Activated CD4-positive, alpha-beta T cell treated with anti-CD3 and anti-CD28 coated beads, Interleukin-2, amount 10 ng/mL, durations not matched to agents 24 days and 14 days (primary cell): ENCODE data around the gene PRKRIP1. TPM values are rescaled to one million over a fixed set of nuclear protein-coding genes. Genes with fewer than 3 reads are reported as not detected.
"Not testable (repeated sequence)": the region's sequence is repeated elsewhere in the genome, so short reads cannot be mapped to it uniquely, and the experiment has no call there.

Experiments
- DNase-seq: peaks from one replicate; pipeline ENCODE4 v3.0.0; 2022
- H3K27ac Mint-ChIP-seq: one replicate; pipeline ENCODE4 v1.8.0; 2022; ENCODE audit warnings: mild to moderate bottlenecking, mixed read lengths
- H3K27me3 Mint-ChIP-seq: one replicate; pipeline ENCODE4 v1.8.0; 2022; ENCODE audit warnings: mixed read lengths
- H3K36me3 Mint-ChIP-seq: one replicate; pipeline ENCODE4 v1.8.0; 2022; ENCODE audit warnings: low read depth, mild to moderate bottlenecking, mixed read lengths
- H3K4me1 Mint-ChIP-seq: one replicate; pipeline ENCODE4 v1.8.0; 2021; ENCODE audit warnings: mixed read lengths
- H3K4me3 Mint-ChIP-seq: one replicate; pipeline ENCODE4 v1.8.0; 2022; ENCODE audit warnings: mild to moderate bottlenecking, moderate library complexity, mixed read lengths
- H3K9me3 Mint-ChIP-seq: one replicate; pipeline ENCODE4 v1.8.0; 2021; ENCODE audit warnings: mixed read lengths
- intact Hi-C: fragments of 100-400 bp; cut with micrococcal nuclease; formaldehyde crosslinking; loops from one replicate; pipeline ENCODE4 v1.15.1; 2023
- total RNA-seq: library from RNA; stranded (reverse); gene quantifications from 2 replicates; pipeline ENCODE4 v1.2.3, GENCODE V29; 2022

Gene PRKRIP1
- total RNA-seq, 1 donor from 2014 or later = 31.7 TPM

- peak; percentile 90 for DNase-seq
- H3K27ac Mint-ChIP-seq = no peak overlapping the region
- H3K4me3 Mint-ChIP-seq = no peak overlapping the region
- no peaks in the 10 kb centered on the region for H3K9me3 Mint-ChIP-seq
- intact Hi-C loops = loop anchor here (1.0 kb wide), 1 partner anchor 112 kb away; no protein-coding TSS in a partner anchor
- no peaks in the 10 kb centered on the region for H3K27me3 Mint-ChIP-seq
- peaks cover 5% of the 10 kb centered on the region for H3K4me1 Mint-ChIP-seq
- peaks cover 27% of the 10 kb centered on the region for H3K36me3 Mint-ChIP-seq
These were observed 5.3 kb upstream of the PRKRIP1 start for GRCh38 chr7:102390697-102391484.

GRCh38 chr7:102392330-102392729 is 3.8 kb upstream of the PRKRIP1 start:
- Mint-ChIP-seq H3K4me1 (peaks cover 11% of the 10 kb centered on the region), H3K36me3 (peaks cover 21% of the 10 kb centered on the region), H3K4me3 (no peak overlapping the region), H3K27ac (no peak overlapping the region), H3K9me3 (no peaks in the 10 kb centered on the region), H3K27me3 (no peaks in the 10 kb centered on the region)
- intact Hi-C loops = no loop called here
- DNase-seq = no peak

- no peak for DNase-seq
- Mint-ChIP-seq H3K36me3 (peaks cover 24% of the 10 kb centered on the region), H3K4me3 (no peak overlapping the region), H3K27me3 (no peaks in the 10 kb centered on the region), H3K4me1 (peaks cover 13% of the 10 kb centered on the region), H3K9me3 (no peaks in the 10 kb centered on the region), H3K27ac (no peak overlapping the region)
- intact Hi-C loops = no loop called here
These were observed 2.7 kb upstream of the PRKRIP1 start for GRCh38 chr7:102393467-102393866.

- intact Hi-C loops = no loop called here
- Mint-ChIP-seq H3K27ac (peak overlapping the region; percentile 29), H3K36me3 (peaks cover 34% of the 10 kb centered on the region), H3K4me1 (peaks cover 13% of the 10 kb centered on the region), H3K4me3 (peak overlapping the region; percentile 92), H3K9me3 (no peaks in the 10 kb centered on the region), H3K27me3 (no peaks in the 10 kb centered on the region)
- no peak for DNase-seq
These were observed 631 bp upstream of the PRKRIP1 start for GRCh38 chr7:102395592-102395872.

- no peak for DNase-seq
- intact Hi-C loops = loop anchor here (1.0 kb wide), 3 partner anchors 30 to 68 kb away; partner anchors contain the start of genes ALKBH4 and LRWD1
- H3K9me3 Mint-ChIP-seq = no peaks in the 10 kb centered on the region
- H3K4me1 Mint-ChIP-seq = peaks cover 13% of the 10 kb centered on the region
- peaks cover 38% of the 10 kb centered on the region for H3K36me3 Mint-ChIP-seq
- H3K27ac Mint-ChIP-seq = peak overlapping the region; percentile 87
- peak overlapping the region; percentile 92 for H3K4me3 Mint-ChIP-seq
- H3K27me3 Mint-ChIP-seq = no peaks in the 10 kb centered on the region
These were observed 502 bp downstream of the PRKRIP1 start for GRCh38 chr7:102396710-102397019.

GRCh38 chr7:102398543-102398942 is 2.4 kb downstream of the PRKRIP1 start:
- peaks cover 13% of the 10 kb centered on the region for H3K4me1 Mint-ChIP-seq
- no peak for DNase-seq
- no peak overlapping the region for H3K27ac Mint-ChIP-seq
- H3K9me3 Mint-ChIP-seq = no peaks in the 10 kb centered on the region
- no peaks in the 10 kb centered on the region for H3K27me3 Mint-ChIP-seq
- H3K4me3 Mint-ChIP-seq = no peak overlapping the region
- intact Hi-C loops = no loop called here
- peaks cover 38% of the 10 kb centered on the region for H3K36me3 Mint-ChIP-seq

GRCh38 chr7:102400360-102400759 is 4.2 kb downstream of the PRKRIP1 start:
- intact Hi-C loops = no loop called here
- no peak overlapping the region for H3K4me3 Mint-ChIP-seq
- no peaks in the 10 kb centered on the region for H3K9me3 Mint-ChIP-seq
- H3K27ac Mint-ChIP-seq = no peak overlapping the region
- no peaks in the 10 kb centered on the region for H3K27me3 Mint-ChIP-seq
- peaks cover 17% of the 10 kb centered on the region for H3K4me1 Mint-ChIP-seq
- H3K36me3 Mint-ChIP-seq = peaks cover 45% of the 10 kb centered on the region
- DNase-seq = no peak

- Mint-ChIP-seq H3K36me3 (peaks cover 60% of the 10 kb centered on the region), H3K27ac (peak overlapping the region; percentile 20), H3K27me3 (no peaks in the 10 kb centered on the region)
These were observed 7.4 kb downstream of the PRKRIP1 start for GRCh38 chr7:102403563-102403962.

GRCh38 chr7:102404005-102404861 is 8.1 kb downstream of the PRKRIP1 start:
- intact Hi-C loops = loop anchor here (1.0 to 2.0 kb wide), 3 partner anchors 23 to 61 kb away; partner anchors contain the start of genes ALKBH4 and LRWD1
- peak overlapping the region; percentile 41 for H3K27ac Mint-ChIP-seq
- H3K9me3 Mint-ChIP-seq = no peaks in the 10 kb centered on the region
- H3K4me3 Mint-ChIP-seq = no peak overlapping the region
- peaks cover 10% of the 10 kb centered on the region for H3K4me1 Mint-ChIP-seq
- peak; percentile 84 for DNase-seq
- H3K36me3 Mint-ChIP-seq = peaks cover 61% of the 10 kb centered on the region
- H3K27me3 Mint-ChIP-seq = no peaks in the 10 kb centered on the region

More at GRCh38 chr7:102403563-102403962, 7.4 kb downstream of the PRKRIP1 start:
- intact Hi-C loops = no loop called here
- DNase-seq = no peak
- no peaks in the 10 kb centered on the region for H3K9me3 Mint-ChIP-seq
- H3K4me1 Mint-ChIP-seq = peaks cover 10% of the 10 kb centered on the region
- no peak overlapping the region for H3K4me3 Mint-ChIP-seq

GRCh38 chr7:102404862-102405188 is 8.7 kb downstream of the PRKRIP1 start:
- H3K9me3 Mint-ChIP-seq, H3K27ac Mint-ChIP-seq, DNase-seq, H3K4me3 Mint-ChIP-seq, H3K27me3 Mint-ChIP-seq: not testable (repeated sequence)
- peaks cover 10% of the 10 kb centered on the region for H3K4me1 Mint-ChIP-seq
- intact Hi-C loops = loop anchor here (1.0 to 2.0 kb wide), 3 partner anchors 22 to 60 kb away; partner anchors contain the start of genes ALKBH4 and LRWD1
- H3K36me3 Mint-ChIP-seq = peaks cover 64% of the 10 kb centered on the region

GRCh38 chr7:102407910-102408309 is 11.7 kb downstream of the PRKRIP1 start:
- peaks cover 14% of the 10 kb centered on the region for H3K4me1 Mint-ChIP-seq
- no peaks in the 10 kb centered on the region for H3K9me3 Mint-ChIP-seq
- intact Hi-C loops = no loop called here
- H3K27me3 Mint-ChIP-seq = no peaks in the 10 kb centered on the region
- H3K27ac Mint-ChIP-seq = no peak overlapping the region
- H3K4me3 Mint-ChIP-seq = no peak overlapping the region
- no peak for DNase-seq
- peaks cover 70% of the 10 kb centered on the region for H3K36me3 Mint-ChIP-seq

- H3K27me3 Mint-ChIP-seq, DNase-seq, intact Hi-C loops, H3K9me3 Mint-ChIP-seq, H3K27ac Mint-ChIP-seq, H3K4me3 Mint-ChIP-seq: not testable (repeated sequence)
- peaks cover 68% of the 10 kb centered on the region for H3K36me3 Mint-ChIP-seq
- peaks cover 16% of the 10 kb centered on the region for H3K4me1 Mint-ChIP-seq
These were observed 12.4 kb downstream of the PRKRIP1 start for GRCh38 chr7:102408530-102408929.

- Mint-ChIP-seq H3K27me3 (no peaks in the 10 kb centered on the region), H3K27ac (no peak overlapping the region), H3K36me3 (peaks cover 68% of the 10 kb centered on the region), H3K4me1 (peaks cover 14% of the 10 kb centered on the region), H3K4me3 (no peak overlapping the region), H3K9me3 (no peaks in the 10 kb centered on the region)
- DNase-seq = no peak
- intact Hi-C loops = no loop called here
These were observed 13.2 kb downstream of the PRKRIP1 start for GRCh38 chr7:102409340-102409739.

- Mint-ChIP-seq H3K27ac (no peak overlapping the region), H3K4me1 (peaks cover 15% of the 10 kb centered on the region), H3K9me3 (no peaks in the 10 kb centered on the region), H3K36me3 (peaks cover 68% of the 10 kb centered on the region), H3K27me3 (no peaks in the 10 kb centered on the region), H3K4me3 (no peak overlapping the region)
- intact Hi-C loops = no loop called here
- DNase-seq = no peak
These were observed 14.0 kb downstream of the PRKRIP1 start for GRCh38 chr7:102410123-102410522.
